HepG2 (cell line): Measurements from ENCODE around the gene ADCYAP1. TPM values are rescaled to one million over a fixed set of nuclear protein-coding genes. Genes with fewer than 3 reads are reported as not detected.
A peak's percentile ranks its signal among the peaks of the same experiment; 100 is the strongest.

Experiments
- ATAC-seq: fragments of 200-7000 bp; cut with Tn5 transposase; 3 replicates; pipeline ENCODE4 v1.9.1; 2020; ENCODE audit warnings: mild to moderate bottlenecking, moderate library complexity
- BruUV-seq: library from RNA; stranded (reverse); fragments of 400-500 nt; replicated peaks from 2 replicates; lab custom pipeline; 2021; lab: Mats Ljungman, UMichigan
- CTCF ChIA-PET: fragments of 300-600 bp; formaldehyde crosslinking; extraction: SDS; loops from one replicate; lab custom pipeline; 2021; ENCODE audit warnings: low total read pairs, inconsistent platforms, low intra/inter-chr PET ratio; lab: Yijun Ruan, JAX
- POLR2A ChIA-PET: fragments of 350-600 bp; sonication (Branson Sonifier 250); formaldehyde crosslinking; loops from one replicate; lab custom pipeline; 2020; ENCODE audit warnings: antibody characterized with exemption, inconsistent platforms; lab: Yijun Ruan, JAX
- DNase-seq: peaks from one replicate; pipeline ENCODE4 v3.0.0-alpha.2; 2015; ENCODE audit warnings: low spot score
- FAIRE-seq: peaks from 3 replicates; lab custom pipeline; 2011; peaks lifted over from hg19 to GRCh38; lab: Jason Lieb, UNC
- H2AFZ ChIP-seq: one replicate; pipeline ENCODE4 v1.6.1; 2011; ENCODE audit warnings: low read length, inconsistent platforms
- H3K27ac ChIP-seq: fragments of 300-600 bp; 3 replicates; pipeline ENCODE4 v1.8.0; 2011; ENCODE audit warnings: mixed run types, mild to moderate bottlenecking, mixed read lengths, low read length, inconsistent platforms; ENCODE audit not compliant: insufficient read depth; ENCODE audit errors: extremely low read length
- H3K27me3 ChIP-seq, 2 experiments: fragments of 200-600 bp in 1 of 2; 2 replicates in 1 of 2; 3 replicates in 1 of 2; pipeline versions ENCODE4 v1.6.0 to v1.8.0; 2011; ENCODE audit warnings: low read length in 2 of 2, mild to moderate bottlenecking in 2 of 2, moderate library complexity in 2 of 2, inconsistent platforms in 1 of 2; ENCODE audit not compliant: insufficient read depth in 2 of 2, control insufficient read depth in 1 of 2
- H3K36me3 ChIP-seq, 2 experiments: fragments of 200-600 bp in 1 of 2; replicated peaks in 1 of 2; 2 replicates in 1 of 2; 3 replicates in 1 of 2; pipeline versions ENCODE4 v1.5.1 to v1.8.0; 2011; ENCODE audit warnings: low read length in 2 of 2, inconsistent platforms in 1 of 2; ENCODE audit not compliant: insufficient read depth in 2 of 2, control insufficient read depth in 1 of 2
- H3K4me1 ChIP-seq: 2 replicates; pipeline ENCODE4 v1.5.1; 2012; ENCODE audit warnings: low read length, inconsistent platforms; ENCODE audit not compliant: insufficient read depth
- H3K4me2 ChIP-seq: 2 replicates; pipeline ENCODE4 v1.6.0; 2011; ENCODE audit warnings: low read depth, low read length, inconsistent platforms
- H3K4me3 ChIP-seq, 3 experiments: fragments of 200-600 bp in 1 of 3; sonication (generic), shearing (Covaris generic) in 1 of 3; replicated peaks in 1 of 3; 2 replicates each; pipeline ENCODE4 v1.5.1; 2011 to 2016; ENCODE audit warnings: low read length in 3 of 3, inconsistent platforms in 2 of 3, low read depth in 2 of 3, mild to moderate bottlenecking in 2 of 3, control low read depth in 1 of 3, mixed read lengths in 1 of 3; ENCODE audit not compliant: insufficient read depth in 1 of 3
- H3K79me2 ChIP-seq: one replicate; pipeline ENCODE4 v1.6.1; 2011; ENCODE audit warnings: low read length, inconsistent platforms; ENCODE audit not compliant: insufficient read depth
- H3K9ac ChIP-seq: 2 replicates; pipeline ENCODE4 v1.6.0; 2011; ENCODE audit warnings: mild to moderate bottlenecking, low read depth, low read length, inconsistent platforms; ENCODE audit not compliant: insufficient read depth
- H3K9me3 ChIP-seq: 2 replicates; pipeline ENCODE4 v1.5.1; 2012; ENCODE audit warnings: mild to moderate bottlenecking, low read length
- H4K20me1 ChIP-seq: 2 replicates; pipeline ENCODE4 v1.6.0; 2011; ENCODE audit warnings: inconsistent platforms, mild to moderate bottlenecking, low read length, moderate library complexity; ENCODE audit not compliant: insufficient read depth
- EZH2 ChIP-seq: conservative IDR thresholded peaks from 2 replicates; pipeline ENCODE4 v1.6.1; 2012; ENCODE audit warnings: mild to moderate bottlenecking, low read depth, low read length, moderate library complexity
- TFDP2 ChIP-seq: sonication (generic); formaldehyde crosslinking; IDR thresholded peaks from 2 replicates; pipeline ENCODE4 v1.4.0; 2020; ENCODE audit warnings: missing genetic modification reagents
- UBTF ChIP-seq: sonication (generic); formaldehyde crosslinking; IDR thresholded peaks from 2 replicates; pipeline ENCODE4 v1.4.0; 2020; ENCODE audit warnings: mild to moderate bottlenecking, missing genetic modification reagents
- WGBS: methylation state at CpG from one replicate; pipeline ENCODE4 v1.1.6; 2017; ENCODE audit warnings: low lambda C conversion rate; 5-methylcytosine and 5-hydroxymethylcytosine counted together
- in situ Hi-C: cut with HindIII; loops from 2 replicates; pipeline ENCODE4 v1.10.0; 2017; ENCODE audit warnings: low pct_unique_long_range_greater_than_20kb; ENCODE audit not compliant: extremely low pct_ligation_motif_present
- intact Hi-C: fragments of 100-400 bp; cut with micrococcal nuclease; formaldehyde crosslinking; loops from one replicate; pipeline ENCODE4 v1.10.0; 2022; ENCODE audit not compliant: unreplicated experiment
- polyA plus RNA-seq, 8 experiments: library from polyadenylated mRNA; depleted of rRNA in 3 of 8; stranded (reverse) in 7 of 8; unstranded in 1 of 8; fragments of >200 nt; fragmentation: Illumina TruSeq in 4 of 8; extraction: Trizol in 4 of 8; gene quantifications; 2 replicates each; pipeline versions ENCODE4 v1.2.1 to v1.2.3, GENCODE V29; 2011 to 2016; ENCODE audit warnings: low read depth in 4 of 8, missing spikeins in 1 of 8, mixed read lengths in 1 of 8; ENCODE audit not compliant: insufficient read depth in 1 of 8
- total RNA-seq, 5 experiments: library from RNA; depleted of rRNA; stranded (reverse); fragments of >200 nt; fragmentation: Illumina TruSeq; extraction: Trizol; gene quantifications; 2 replicates each; pipeline ENCODE4 v1.2.3, GENCODE V29; 2016; ENCODE audit warnings: low read depth in 1 of 5

ADCYAP1 gene
- total and polyA plus RNA-seq, 2 of the 13 experiments (the other 11 are each of a cell fraction or from before 2014, with no cell fraction given): not detected

- Histone ChIP-seq H3K4me1 (no peaks in the 10 kb centered on the region), H3K36me3 (no peaks in the 10 kb centered on the region), H4K20me1 (no peaks in the 10 kb centered on the region), H3K4me2 (peak overlapping the region; percentile 23; the same call in 1 of the 2 replicates), H3K9ac (no peak overlapping the region), H3K9me3 (no peaks in the 10 kb centered on the region), H3K4me3 (no peak overlapping the region), H3K79me2 (no peaks in the 10 kb centered on the region), H3K27me3 (peaks cover 2 to 59% of the 10 kb centered on the region in 2 experiments), H3K27ac (no peak overlapping the region), H2AFZ (no peak overlapping the region)
- TF ChIP-seq UBTF (CRISPR knock-in tag) (no peak), TFDP2 (CRISPR knock-in tag) (no peak), EZH2 (peak; percentile 89)
- no peak for ATAC-seq
- in situ Hi-C loops: no loop called here
- FAIRE-seq: no peak
- POLR2A ChIA-PET: no interaction called here
- BruUV-seq: no TSS peak
- no peak for DNase-seq
- intact Hi-C loops: no loop called here
- 41% methylated on average over 23 of the region's 55 CpGs for WGBS
- CTCF ChIA-PET: no interaction called here
Measured at GRCh38 chr18:907885-908757, 3.5 kb downstream of the ADCYAP1 start.
